DOHH2 (cell line): ENCODE data around the gene DLG1.

Experiments
- H3F3A ChIP-seq: fragments of 200-600 bp; sonication (generic), shearing (Covaris generic); 2 replicates; pipeline ENCODE4 v1.6.0; 2016; ENCODE audit warnings: antibody characterized with exemption, mild to moderate bottlenecking; ENCODE audit not compliant: control insufficient read depth, insufficient read depth
- H3K27ac ChIP-seq: fragments of 200-600 bp; sonication (generic); 2 replicates; pipeline ENCODE4 v1.5.1; 2014; ENCODE audit warnings: low read depth, mild to moderate bottlenecking, low read length, moderate library complexity
- H3K27me3 ChIP-seq: fragments of 200-600 bp; sonication (generic); 2 replicates; pipeline ENCODE4 v1.6.1; 2014; ENCODE audit warnings: mild to moderate bottlenecking, low read length, mixed read lengths; ENCODE audit not compliant: control insufficient read depth
- H3K36me3 ChIP-seq: fragments of 200-600 bp; sonication (generic); 2 replicates; pipeline ENCODE4 v1.6.1; 2014; ENCODE audit warnings: mild to moderate bottlenecking, low read length, moderate library complexity, mixed read lengths; ENCODE audit not compliant: control insufficient read depth
- H3K4me1 ChIP-seq: fragments of 200-600 bp; sonication (generic); 2 replicates; pipeline ENCODE4 v1.6.1; 2014; ENCODE audit warnings: mild to moderate bottlenecking, low read length, mixed read lengths; ENCODE audit not compliant: control insufficient read depth
- H3K4me2 ChIP-seq: fragments of 200-600 bp; sonication (generic); 2 replicates; pipeline ENCODE4 v1.6.0; 2014; ENCODE audit warnings: mild to moderate bottlenecking, low read length, moderate library complexity
- H3K4me3 ChIP-seq: fragments of 200-600 bp; sonication (generic); 2 replicates; pipeline ENCODE4 v1.5.1; 2014; ENCODE audit warnings: mild to moderate bottlenecking, low read length, mixed read lengths
- H3K79me2 ChIP-seq: fragments of 200-600 bp; sonication (generic); 2 replicates; pipeline ENCODE4 v1.6.1; 2014; ENCODE audit warnings: mild to moderate bottlenecking, low read length, mixed read lengths; ENCODE audit not compliant: control insufficient read depth
- H3K9me2 ChIP-seq: fragments of 200-600 bp; sonication (generic); replicated peaks from 2 replicates; pipeline ENCODE4 v1.6.1; 2014; ENCODE audit warnings: mild to moderate bottlenecking, low read length, mixed read lengths; ENCODE audit not compliant: control insufficient read depth
- H3K9me3 ChIP-seq: fragments of 200-600 bp; sonication (generic); 2 replicates; pipeline ENCODE4 v1.6.1; 2014; ENCODE audit warnings: antibody characterized with exemption, low read length, mixed read lengths; ENCODE audit not compliant: control insufficient read depth, insufficient read depth
- H4K20me1 ChIP-seq: fragments of 200-600 bp; sonication (generic); 2 replicates; pipeline ENCODE4 v1.6.0; 2014; ENCODE audit warnings: low read depth, mild to moderate bottlenecking, antibody characterized with exemption, low read length, moderate library complexity; ENCODE audit not compliant: control insufficient read depth, insufficient read depth
- EZH2phosphoT487 ChIP-seq: fragments of 200-600 bp; sonication (generic); IDR thresholded peaks from 2 replicates; pipeline ENCODE4 v1.6.1; 2017; ENCODE audit warnings: borderline replicate concordance, mild to moderate bottlenecking, antibody characterized with exemption, low read length, moderate library complexity, mixed read lengths
- TF ChIP-seq, protein P1 (sequence below): fragments of 200-600 bp; sonication (generic); IDR thresholded peaks from one replicate; pipeline ENCODE4 v1.5.1; 2014; ENCODE audit warnings: antibody characterized with exemption, mild to moderate bottlenecking, low read depth, low read length; ENCODE audit not compliant: poor library complexity, severe bottlenecking

DLG1 gene

DNA sequence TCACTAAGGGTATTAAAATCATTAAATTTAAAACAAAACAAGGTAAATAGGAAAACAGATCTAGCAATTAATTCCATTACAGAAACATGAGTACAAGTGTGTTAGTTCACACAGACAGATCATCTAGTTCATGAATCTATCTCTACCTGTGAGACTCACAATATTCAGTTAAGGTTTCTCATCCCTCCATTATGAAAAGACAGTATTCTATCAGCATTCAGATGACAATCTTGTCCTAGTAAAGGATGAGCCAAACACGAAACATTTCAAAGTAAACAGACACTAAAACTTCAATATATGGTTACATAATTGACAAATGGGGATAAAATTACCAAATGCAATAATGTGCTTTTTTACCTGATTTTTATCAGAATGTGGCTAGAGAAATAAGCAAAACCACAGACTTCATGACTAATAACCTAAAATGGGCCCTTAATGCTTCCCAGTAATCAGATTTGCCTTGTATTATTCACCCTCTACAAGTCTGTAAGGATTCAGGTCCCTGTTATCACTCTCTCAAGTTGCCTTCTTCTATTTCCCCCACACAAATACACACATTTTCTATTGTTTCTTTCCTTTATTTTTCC is 126.8 kb downstream of the DLG1 start:
- H3K4me1 ChIP-seq: peaks cover 22% of the 10 kb centered on the region
- H3K27ac ChIP-seq: no peak overlapping the region
- H3K4me2 ChIP-seq: no peak overlapping the region
- no peaks in the 10 kb centered on the region for H3K27me3 ChIP-seq
- no peaks in the 10 kb centered on the region for H4K20me1 ChIP-seq
- no peak overlapping the region for H3K4me3 ChIP-seq
- H3K9me3 ChIP-seq: no peaks in the 10 kb centered on the region
- H3K36me3 ChIP-seq: no peaks in the 10 kb centered on the region; the same call in 1 of the 2 replicates
- H3K79me2 ChIP-seq: peaks cover 6% of the 10 kb centered on the region; the same call in 1 of the 2 replicates
- H3K9me2 ChIP-seq: no peaks in the 10 kb centered on the region
- TF ChIP-seq, protein P1, sequence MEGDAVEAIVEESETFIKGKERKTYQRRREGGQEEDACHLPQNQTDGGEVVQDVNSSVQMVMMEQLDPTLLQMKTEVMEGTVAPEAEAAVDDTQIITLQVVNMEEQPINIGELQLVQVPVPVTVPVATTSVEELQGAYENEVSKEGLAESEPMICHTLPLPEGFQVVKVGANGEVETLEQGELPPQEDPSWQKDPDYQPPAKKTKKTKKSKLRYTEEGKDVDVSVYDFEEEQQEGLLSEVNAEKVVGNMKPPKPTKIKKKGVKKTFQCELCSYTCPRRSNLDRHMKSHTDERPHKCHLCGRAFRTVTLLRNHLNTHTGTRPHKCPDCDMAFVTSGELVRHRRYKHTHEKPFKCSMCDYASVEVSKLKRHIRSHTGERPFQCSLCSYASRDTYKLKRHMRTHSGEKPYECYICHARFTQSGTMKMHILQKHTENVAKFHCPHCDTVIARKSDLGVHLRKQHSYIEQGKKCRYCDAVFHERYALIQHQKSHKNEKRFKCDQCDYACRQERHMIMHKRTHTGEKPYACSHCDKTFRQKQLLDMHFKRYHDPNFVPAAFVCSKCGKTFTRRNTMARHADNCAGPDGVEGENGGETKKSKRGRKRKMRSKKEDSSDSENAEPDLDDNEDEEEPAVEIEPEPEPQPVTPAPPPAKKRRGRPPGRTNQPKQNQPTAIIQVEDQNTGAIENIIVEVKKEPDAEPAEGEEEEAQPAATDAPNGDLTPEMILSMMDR: no peak
- TF ChIP-seq EZH2phosphoT487: no peak
- H3F3A ChIP-seq: no peaks in the 10 kb centered on the region; the same call in 1 of the 2 replicates

DNA sequence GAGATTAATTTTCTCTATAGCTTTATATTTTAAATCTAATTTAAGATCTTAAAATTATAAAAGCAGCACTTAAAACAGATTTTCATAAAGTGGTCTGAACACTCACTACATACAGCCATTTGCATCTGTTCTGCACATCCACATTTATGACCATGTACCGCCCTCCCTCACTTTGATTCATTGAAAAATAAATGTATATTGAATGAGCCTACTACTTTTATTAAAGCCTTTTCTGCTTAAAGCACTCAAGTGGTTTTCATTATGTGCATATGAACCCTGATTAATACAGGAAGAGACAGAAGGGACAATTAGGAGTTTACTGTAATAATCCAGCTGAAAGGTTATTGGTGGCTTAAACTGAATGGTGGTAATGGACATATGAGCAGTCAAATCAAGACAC is 129.4 kb downstream of the DLG1 start:
- no peaks in the 10 kb centered on the region for H3K4me1 ChIP-seq
- H3K4me2 ChIP-seq: no peak overlapping the region
- no peaks in the 10 kb centered on the region; the same call in 1 of the 2 replicates for H3F3A ChIP-seq
- H3K9me2 ChIP-seq: no peaks in the 10 kb centered on the region
- no peaks in the 10 kb centered on the region for H3K27me3 ChIP-seq
- no peak overlapping the region for H3K4me3 ChIP-seq
- H3K27ac ChIP-seq: no peak overlapping the region
- TF ChIP-seq EZH2phosphoT487: no peak
- TF ChIP-seq, protein P1: no peak
- no peaks in the 10 kb centered on the region for H3K9me3 ChIP-seq
- H3K79me2 ChIP-seq: peaks cover 4% of the 10 kb centered on the region; the same call in 1 of the 2 replicates
- H4K20me1 ChIP-seq: no peaks in the 10 kb centered on the region
- H3K36me3 ChIP-seq: no peaks in the 10 kb centered on the region; the same call in 1 of the 2 replicates

DNA sequence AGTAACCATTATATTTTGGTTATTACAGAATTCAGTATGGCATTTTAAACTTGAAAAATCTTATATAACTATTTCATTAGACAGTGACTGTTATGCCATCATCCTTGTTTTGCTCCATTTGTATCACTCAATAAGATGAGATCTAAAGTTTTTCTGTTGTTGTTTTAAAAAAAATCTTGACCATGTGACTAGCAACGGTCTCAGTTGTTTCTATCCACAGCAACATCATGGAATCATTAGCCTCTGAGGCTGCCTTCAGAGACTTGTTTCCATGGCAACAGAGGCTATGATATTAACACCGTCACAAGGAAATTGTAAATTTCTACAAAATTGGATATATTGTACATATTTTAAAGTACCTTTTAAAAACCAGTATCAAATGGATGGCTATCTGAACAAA is 129.8 kb downstream of the DLG1 start:
- no peaks in the 10 kb centered on the region for H3K9me3 ChIP-seq
- no peak overlapping the region for H3K4me3 ChIP-seq
- no peaks in the 10 kb centered on the region for H4K20me1 ChIP-seq
- H3K36me3 ChIP-seq: no peaks in the 10 kb centered on the region; the same call in 1 of the 2 replicates
- H3K27me3 ChIP-seq: no peaks in the 10 kb centered on the region
- no peaks in the 10 kb centered on the region for H3K4me1 ChIP-seq
- no peak for TF ChIP-seq EZH2phosphoT487
- TF ChIP-seq, protein P1: no peak
- H3K4me2 ChIP-seq: no peak overlapping the region
- no peaks in the 10 kb centered on the region; the same call in 1 of the 2 replicates for H3F3A ChIP-seq
- peaks cover 4% of the 10 kb centered on the region; the same call in 1 of the 2 replicates for H3K79me2 ChIP-seq
- H3K27ac ChIP-seq: no peak overlapping the region
- H3K9me2 ChIP-seq: no peaks in the 10 kb centered on the region
